HCT116 (cell line): ENCODE data around the gene CHODL.

ENCODE experiments used
- CTCF ChIP-seq, 3 experiments: fragments of 200-600 bp in 1 of 3; sonication (generic) in 1 of 3; IDR thresholded peaks in 2 of 3; conservative IDR thresholded peaks in 1 of 3; 2 replicates each; pipeline ENCODE4 v1.5.1; 2012 to 2017; ENCODE audit warnings: low read depth in 2 of 3, low read length in 2 of 3, antibody characterized with exemption in 1 of 3, borderline replicate concordance in 1 of 3, control low read depth in 1 of 3, mild to moderate bottlenecking in 1 of 3, mixed read lengths in 1 of 3, mixed run types in 1 of 3, moderate library complexity in 1 of 3; ENCODE audit not compliant: insufficient read depth in 1 of 3
- ELF1 ChIP-seq: IDR thresholded peaks from 2 replicates; pipeline ENCODE4 v1.6.1; 2012; ENCODE audit warnings: low read depth, borderline replicate concordance
- FOSL1 ChIP-seq: IDR thresholded peaks from 2 replicates; pipeline ENCODE4 v1.6.1; 2012; ENCODE audit warnings: low read depth
- POLR2A ChIP-seq: IDR thresholded peaks from 2 replicates; pipeline ENCODE4 v1.7.0; 2011; ENCODE audit warnings: borderline replicate concordance; ENCODE audit not compliant: insufficient read depth, insufficient read length; ENCODE audit errors: extremely low read depth
- POLR2AphosphoS5 ChIP-seq: IDR thresholded peaks from 2 replicates; pipeline ENCODE4 v1.6.1; 2011; ENCODE audit warnings: mild to moderate bottlenecking, low read depth, low read length, moderate library complexity
- REST ChIP-seq: IDR thresholded peaks from 2 replicates; pipeline ENCODE4 v1.6.1; 2012; ENCODE audit warnings: low read depth

GRCh38 chr21:18252256-18252655 lies 7.6 kb downstream of the CHODL start:
- TF ChIP-seq CTCF (IDR thresholded peaks at IDR 0.05 in 2 of 3, conservative IDR thresholded peaks at IDR 0.05 in 1 of 3; ENCODE audit: borderline replicate concordance in 1 of 3, insufficient read depth in 1 of 3, low read depth in 2 of 3, low read length in 2 of 3) (no peak), FOSL1 (no peak), REST (no peak), POLR2A (no peak), ELF1 (no peak), POLR2AphosphoS5 (no peak)
